Stomach (tissue), 9 donors: ENCODE results near the gene MYBBP1A. TPM values are rescaled to one million over a fixed set of nuclear protein-coding genes. Genes with fewer than 3 reads are reported as not detected.

Source experiments
- DNase-seq, 2 donors: peaks; one replicate each; pipeline versions ENCODE4 v3.0.0 to v3.0.0-alpha.2; 2013 to 2019
- H3K27ac ChIP-seq, 5 donors: fragments of 200-600 bp in 4 of 5; sonication (generic) in 4 of 5; one replicate each; pipeline ENCODE4 v1.5.1; 2013 to 2019; ENCODE audit warnings: mild to moderate bottlenecking in 1 of 5, moderate library complexity in 1 of 5
- H3K27me3 ChIP-seq, 3 donors: fragments of 200-600 bp; sonication (generic); one replicate each; pipeline ENCODE4 v1.5.1; 2017 to 2019; ENCODE audit warnings: mixed run types in 1 of 3
- H3K36me3 ChIP-seq, 4 donors: fragments of 200-600 bp; sonication (generic); 1 replicate in 3 of 4; 2 replicates in 1 of 4; pipeline ENCODE4 v1.5.1; 2016 to 2019
- H3K4me1 ChIP-seq, 4 donors: fragments of 200-600 bp; sonication (generic); one replicate each; pipeline ENCODE4 v1.5.1; 2016 to 2019
- H3K4me3 ChIP-seq, 4 donors: fragments of 200-600 bp; sonication (generic) in 3 of 4; one replicate each; pipeline ENCODE4 v1.5.1; 2016 to 2019; ENCODE audit warnings: mild to moderate bottlenecking in 1 of 4
- H3K9me3 ChIP-seq, 4 donors: fragments of 200-600 bp; sonication (generic); one replicate each; pipeline ENCODE4 v1.5.1; 2016 to 2019
- EP300 ChIP-seq: sonication (generic); formaldehyde crosslinking; IDR thresholded peaks from one replicate; pipeline ENCODE4 v1.6.1; 2017; ENCODE audit warnings: antibody characterized with exemption
- POLR2A ChIP-seq, 4 donors: fragments of 450-650 bp; IDR thresholded peaks; one replicate each; pipeline ENCODE4 v1.6.1; 2016; ENCODE audit warnings: antibody characterized with exemption in 4 of 4, control low read depth in 2 of 4, mild to moderate bottlenecking in 1 of 4, moderate library complexity in 1 of 4
- POLR2AphosphoS5 ChIP-seq, 3 donors: sonication (generic); formaldehyde crosslinking; IDR thresholded peaks; one replicate each; pipeline ENCODE4 v1.6.1; 2016; ENCODE audit warnings: antibody characterized with exemption in 3 of 3
- WGBS, 5 donors: extraction: QIAGEN DNeasy Blood & Tissue Kit in 3 of 5; methylation state at CpG; one replicate each; pipeline versions ENCODE4 v1.1.5 to v1.1.7; 2013 to 2018; 5-methylcytosine and 5-hydroxymethylcytosine counted together
- intact Hi-C: fragments of 100-400 bp; cut with DNase I; formaldehyde crosslinking; loops from one replicate; pipeline ENCODE4 v1.15.1; 2023; ENCODE audit warnings: low total_unique reads
- polyA plus RNA-seq, 3 donors: library from polyadenylated mRNA; stranded (reverse); fragments of 200-250 nt; gene quantifications; one replicate each; pipeline ENCODE4 v1.2.3, GENCODE V29; 2013
- total RNA-seq, 5 donors: library from RNA; depleted of rRNA; stranded (reverse); fragments of >200 nt; gene quantifications; one replicate each; pipeline versions ENCODE4 v1.1.0 to v1.2.3, GENCODE V29; 2014 to 2016
- TF ChIP-seq, protein P1 (sequence below), 7 experiments: fragments of 450-650 bp in 4 of 7; fragments of 200-600 bp in 3 of 7; sonication (generic) in 3 of 7; IDR thresholded peaks; one replicate each; pipeline ENCODE4 v1.5.1; 2016 to 2019; ENCODE audit warnings: antibody characterized with exemption in 7 of 7, control low read depth in 2 of 7, mild to moderate bottlenecking in 1 of 7
- donor health status: healthy with polysubstance abuse.
- donor health status: Bipolar disorder and iron deficiency.
- donor health status: healthy.

Gene MYBBP1A
- total and polyA plus RNA-seq, 8 donors, result 14.1 to 237 (median 44.5) TPM

DNA sequence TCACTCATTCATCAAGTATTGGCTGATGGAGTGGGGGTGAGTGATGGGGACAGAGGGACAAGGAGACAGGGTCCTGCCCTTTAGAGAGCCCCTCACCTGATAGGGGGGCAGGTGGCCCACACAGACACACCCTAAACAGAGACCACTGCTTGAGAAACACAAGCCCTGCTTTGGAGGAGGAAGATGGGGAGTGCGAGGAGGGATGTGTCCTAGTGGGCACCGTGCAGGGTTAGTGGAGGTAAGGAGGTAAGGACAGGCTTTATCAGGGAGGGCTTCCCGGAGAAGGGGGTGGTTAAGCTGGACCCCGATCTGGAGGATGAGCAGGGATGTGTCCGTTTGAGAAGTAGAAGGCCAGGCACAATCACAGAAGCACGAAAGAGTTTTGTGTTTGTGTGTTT lies 21.0 kb upstream of the MYBBP1A start:
- intact Hi-C loops, result no loop called here
- DNase-seq, result no peak
- H3K27ac ChIP-seq, result no peak overlapping the region
- no peaks in the 10 kb centered on the region for H3K36me3 ChIP-seq
- 79 to 87% (median 83%) methylated on average over 6 of the region's 6 CpGs for WGBS, 5 donors
- TF ChIP-seq, protein P1, sequence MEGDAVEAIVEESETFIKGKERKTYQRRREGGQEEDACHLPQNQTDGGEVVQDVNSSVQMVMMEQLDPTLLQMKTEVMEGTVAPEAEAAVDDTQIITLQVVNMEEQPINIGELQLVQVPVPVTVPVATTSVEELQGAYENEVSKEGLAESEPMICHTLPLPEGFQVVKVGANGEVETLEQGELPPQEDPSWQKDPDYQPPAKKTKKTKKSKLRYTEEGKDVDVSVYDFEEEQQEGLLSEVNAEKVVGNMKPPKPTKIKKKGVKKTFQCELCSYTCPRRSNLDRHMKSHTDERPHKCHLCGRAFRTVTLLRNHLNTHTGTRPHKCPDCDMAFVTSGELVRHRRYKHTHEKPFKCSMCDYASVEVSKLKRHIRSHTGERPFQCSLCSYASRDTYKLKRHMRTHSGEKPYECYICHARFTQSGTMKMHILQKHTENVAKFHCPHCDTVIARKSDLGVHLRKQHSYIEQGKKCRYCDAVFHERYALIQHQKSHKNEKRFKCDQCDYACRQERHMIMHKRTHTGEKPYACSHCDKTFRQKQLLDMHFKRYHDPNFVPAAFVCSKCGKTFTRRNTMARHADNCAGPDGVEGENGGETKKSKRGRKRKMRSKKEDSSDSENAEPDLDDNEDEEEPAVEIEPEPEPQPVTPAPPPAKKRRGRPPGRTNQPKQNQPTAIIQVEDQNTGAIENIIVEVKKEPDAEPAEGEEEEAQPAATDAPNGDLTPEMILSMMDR (IDR thresholded peaks at IDR 0.05), result no peak
- TF ChIP-seq POLR2A (IDR thresholded peaks at IDR 0.05) (no peak), POLR2AphosphoS5 (IDR thresholded peaks at IDR 0.05) (no peak), EP300 (no peak)
- H3K4me1 ChIP-seq, result no peaks in the 10 kb centered on the region
- H3K27me3 ChIP-seq, result peaks cover 0 to 17% (median 0%) of the 10 kb centered on the region in 3 donors
- no peaks in the 10 kb centered on the region for H3K9me3 ChIP-seq
- no peak overlapping the region for H3K4me3 ChIP-seq

DNA sequence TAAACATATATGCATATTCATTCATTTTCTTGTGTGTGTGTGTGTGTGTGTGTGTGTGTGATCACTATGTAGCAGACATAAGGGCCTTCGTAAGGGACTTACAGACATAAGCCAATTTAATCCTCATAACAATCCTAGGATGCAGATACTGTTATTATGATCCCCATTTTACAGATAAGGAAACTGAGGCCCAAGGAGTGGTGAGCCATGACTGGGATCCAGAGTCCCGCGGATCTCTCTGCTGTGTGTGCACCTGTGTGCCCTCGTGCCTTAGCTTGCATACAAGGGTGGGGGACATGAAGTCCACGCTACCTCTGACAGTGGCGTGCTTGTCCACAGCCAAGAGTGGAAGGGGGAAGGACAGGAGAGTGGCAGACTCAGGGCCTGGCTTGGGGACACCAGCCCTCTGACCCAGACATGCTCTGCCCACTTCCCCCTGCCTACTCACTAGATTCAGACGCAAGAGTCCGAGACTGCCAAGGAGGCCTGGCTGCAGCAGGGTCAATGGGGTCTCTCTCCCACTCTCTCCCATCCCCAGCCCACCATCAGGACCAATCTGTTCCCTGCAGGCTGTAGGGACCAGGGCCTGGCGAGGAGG lies 19.4 kb upstream of the MYBBP1A start:
- Histone ChIP-seq H3K9me3 (no peaks in the 10 kb centered on the region), H3K4me3 (no peak overlapping the region), H3K36me3 (no peaks in the 10 kb centered on the region), H3K4me1 (no peaks in the 10 kb centered on the region), H3K27ac (no peak overlapping the region), H3K27me3 (peaks cover 0 to 6% (median 0%) of the 10 kb centered on the region in 3 donors)
- TF ChIP-seq, protein P1 (IDR thresholded peaks at IDR 0.05), result no peak
- TF ChIP-seq EP300 (no peak), POLR2AphosphoS5 (IDR thresholded peaks at IDR 0.05) (no peak), POLR2A (IDR thresholded peaks at IDR 0.05) (no peak)
- intact Hi-C loops, result loop anchor here (5.0 kb wide), 1 partner anchor 48 kb away; no protein-coding TSS in a partner anchor
- WGBS, 5 donors, result 91 to 96% (median 94%) methylated on average over 9 of the region's 9 CpGs
- DNase-seq, result no peak

DNA sequence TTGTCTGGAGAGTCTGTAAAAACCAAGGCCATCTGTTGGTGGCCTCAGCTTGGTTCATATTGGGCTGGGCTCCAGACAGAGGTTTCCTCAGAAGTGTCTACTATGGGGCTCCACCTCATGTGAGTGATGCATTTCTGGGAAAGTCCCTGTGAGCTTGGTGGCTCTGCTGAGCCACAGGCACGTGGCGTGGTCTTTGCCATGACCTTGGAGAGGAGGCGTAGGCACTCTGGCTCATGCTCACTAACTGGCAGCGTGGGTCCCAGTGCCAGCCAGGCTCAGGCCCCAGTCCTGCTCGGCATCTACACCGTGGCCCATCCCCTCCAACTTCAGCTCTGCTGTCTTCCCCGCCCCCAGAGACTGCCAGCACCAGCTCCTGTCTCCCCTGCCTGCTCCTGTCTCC lies 18.5 kb upstream of the MYBBP1A start:
- no peaks in the 10 kb centered on the region for H3K9me3 ChIP-seq
- intact Hi-C loops, result loop anchor here (5.0 kb wide), 1 partner anchor 49 kb away; no protein-coding TSS in a partner anchor
- peaks cover 0 to 6% (median 0%) of the 10 kb centered on the region in 3 donors for H3K27me3 ChIP-seq
- 45 to 73% (median 60%) methylated on average over 7 of the region's 7 CpGs for WGBS, 5 donors
- H3K4me1 ChIP-seq, result no peaks in the 10 kb centered on the region
- no peak for DNase-seq
- H3K36me3 ChIP-seq, result no peaks in the 10 kb centered on the region
- TF ChIP-seq, protein P1 (IDR thresholded peaks at IDR 0.05), result no peak
- TF ChIP-seq EP300 (no peak), POLR2AphosphoS5 (IDR thresholded peaks at IDR 0.05) (no peak), POLR2A (IDR thresholded peaks at IDR 0.05) (no peak)
- H3K4me3 ChIP-seq, result no peak overlapping the region
- no peak overlapping the region for H3K27ac ChIP-seq

DNA sequence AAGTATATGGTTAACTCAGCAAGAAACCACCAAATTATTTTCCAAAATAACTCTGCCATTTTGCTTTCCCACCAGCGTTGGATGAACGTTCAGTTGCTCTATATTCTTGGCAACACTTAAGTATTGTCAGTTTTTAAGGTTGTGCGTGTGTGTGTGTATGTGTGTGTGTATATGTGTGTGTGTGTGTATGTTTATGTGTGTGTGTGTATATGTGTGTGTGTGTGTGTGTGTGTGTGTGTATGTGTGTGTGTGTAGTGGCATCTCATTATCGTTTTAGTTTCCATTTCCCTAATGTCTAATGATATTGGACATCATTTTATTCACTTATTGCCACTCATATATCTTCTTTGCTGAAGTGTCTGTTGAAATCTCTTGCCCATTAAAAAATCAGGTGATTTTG lies 17.9 kb upstream of the MYBBP1A start:
- intact Hi-C loops, result loop anchor here (5.0 kb wide), 1 partner anchor 49 kb away; no protein-coding TSS in a partner anchor
- H3K27me3 ChIP-seq, result peaks cover 0 to 6% (median 0%) of the 10 kb centered on the region in 3 donors
- H3K36me3 ChIP-seq, result no peaks in the 10 kb centered on the region
- no peak overlapping the region for H3K27ac ChIP-seq
- H3K9me3 ChIP-seq, result no peaks in the 10 kb centered on the region
- 73 to 84% (median 77%) methylated on average over 4 of the region's 4 CpGs for WGBS, 5 donors
- H3K4me3 ChIP-seq, result no peak overlapping the region
- TF ChIP-seq POLR2AphosphoS5 (IDR thresholded peaks at IDR 0.05), result no peak
- TF ChIP-seq EP300, result no peak
- TF ChIP-seq, protein P1 (IDR thresholded peaks at IDR 0.05), result no peak
- no peak for TF ChIP-seq POLR2A (IDR thresholded peaks at IDR 0.05)
- no peaks in the 10 kb centered on the region for H3K4me1 ChIP-seq
- DNase-seq, result no peak
